Peyer's patch (tissue), 4 donors: ENCODE measurements around the gene SEMA4D.

ENCODE experiments used
- CTCF ChIP-seq, 6 experiments: fragments of 450-650 bp in 4 of 6; fragments of 200-600 bp in 2 of 6; sonication (generic) in 1 of 6; IDR thresholded peaks; one replicate each; pipeline ENCODE4 v1.5.1; 2017 to 2019; ENCODE audit warnings: antibody characterized with exemption in 6 of 6, mild to moderate bottlenecking in 3 of 6, moderate library complexity in 1 of 6
- POLR2A ChIP-seq, 2 donors: fragments of 450-650 bp; IDR thresholded peaks; one replicate each; pipeline ENCODE4 v1.5.1; 2017; ENCODE audit warnings: antibody characterized with exemption in 2 of 2, mild to moderate bottlenecking in 2 of 2, moderate library complexity in 2 of 2

- TF ChIP-seq POLR2A (IDR thresholded peaks at IDR 0.05): no peak
- no peak for TF ChIP-seq CTCF (IDR thresholded peaks at IDR 0.05)
Observed at GRCh38 chr9:89484475-89485404, 13.2 kb downstream of the SEMA4D start.
